OCI-LY3 (cell line): ENCODE data around the gene LRTM2.

Experiments used
- H2AFZ ChIP-seq: fragments of 200-600, 300-600 bp; shearing (Covaris generic); 2 replicates; pipeline ENCODE4 v1.6.0; 2014; ENCODE audit warnings: antibody characterized with exemption, low read depth, low read length
- H3K27ac ChIP-seq: fragments of 200-600, 300-600 bp; sonication (generic); 2 replicates; pipeline ENCODE4 v1.5.1; 2014; ENCODE audit warnings: mild to moderate bottlenecking, low read length, moderate library complexity, mixed read lengths
- H3K27me3 ChIP-seq: fragments of 200-600, 300-600 bp; sonication (generic); 2 replicates; pipeline ENCODE4 v1.6.1; 2014; ENCODE audit warnings: low read depth, low read length, mixed read lengths
- H3K36me3 ChIP-seq: fragments of 200-600, 300-600 bp; sonication (generic); replicated peaks from 2 replicates; pipeline ENCODE3; 2014; ENCODE audit warnings: low read depth, low read length, mixed read lengths
- H3K4me1 ChIP-seq: fragments of 300-600, 200-600 bp; sonication (generic); 2 replicates; pipeline ENCODE4 v1.6.1; 2014; ENCODE audit warnings: low read length, mixed read lengths
- H3K4me2 ChIP-seq: fragments of 200-600, 300-600 bp; sonication (generic); 2 replicates; pipeline ENCODE4 v1.6.1; 2014; ENCODE audit warnings: low read length, mixed read lengths
- H3K4me3 ChIP-seq: fragments of 300-600, 200-600 bp; sonication (generic); 2 replicates; pipeline ENCODE4 v1.5.1; 2014; ENCODE audit warnings: antibody characterized with exemption, mild to moderate bottlenecking, low read length, moderate library complexity
- H3K79me2 ChIP-seq: fragments of 300-600, 200-600 bp; shearing (Covaris generic); 2 replicates; pipeline ENCODE4 v1.6.1; 2014; ENCODE audit warnings: mild to moderate bottlenecking, low read length, mixed read lengths
- H3K9ac ChIP-seq: fragments of 300-600, 200-600 bp; shearing (Covaris generic); 2 replicates; pipeline ENCODE4 v1.6.0; 2014; ENCODE audit warnings: mild to moderate bottlenecking, low read length, moderate library complexity
- H3K9me3 ChIP-seq: fragments of 200-600, 300-600 bp; shearing (Covaris generic); 2 replicates; pipeline ENCODE4 v1.6.1; 2014; ENCODE audit warnings: low read length, mixed read lengths; ENCODE audit not compliant: insufficient read depth
- H4K20me1 ChIP-seq: fragments of 200-600, 300-600 bp; sonication (generic); 2 replicates; pipeline ENCODE4 v1.6.1; 2016; ENCODE audit warnings: low read length, mixed read lengths; ENCODE audit not compliant: insufficient read depth
- CTCF ChIP-seq: fragments of 200-600, 300-600 bp; sonication (generic); IDR thresholded peaks from 2 replicates; pipeline ENCODE4 v1.5.1; 2014; ENCODE audit warnings: antibody characterized with exemption, low read length, low read depth
- EZH2phosphoT487 ChIP-seq: fragments of 200-600 bp; shearing (Covaris generic); IDR thresholded peaks from 2 replicates; pipeline ENCODE4 v1.6.1; 2018; ENCODE audit warnings: antibody characterized with exemption, mixed run types, low read depth

Gene LRTM2

GRCh38 chr12:1822699-1823098 is 2.3 kb downstream of the LRTM2 start:
- Histone ChIP-seq H3K4me3 (no peak overlapping the region), H3K9ac (no peak overlapping the region), H3K27ac (no peak overlapping the region), H3K4me1 (no peaks in the 10 kb centered on the region), H3K9me3 (no peaks in the 10 kb centered on the region), H3K36me3 (no peaks in the 10 kb centered on the region), H3K79me2 (no peaks in the 10 kb centered on the region), H3K27me3 (peaks cover 8% of the 10 kb centered on the region), H2AFZ (no peak overlapping the region), H3K4me2 (no peak overlapping the region), H4K20me1 (no peaks in the 10 kb centered on the region)
- TF ChIP-seq CTCF (no peak), EZH2phosphoT487 (no peak)

GRCh38 chr12:1823237-1823636 is 2.9 kb downstream of the LRTM2 start:
- H3K36me3 ChIP-seq: no peaks in the 10 kb centered on the region
- no peaks in the 10 kb centered on the region for H3K79me2 ChIP-seq
- no peaks in the 10 kb centered on the region for H4K20me1 ChIP-seq
- peaks cover 8% of the 10 kb centered on the region for H3K27me3 ChIP-seq
- no peak overlapping the region for H2AFZ ChIP-seq
- H3K27ac ChIP-seq: no peak overlapping the region
- no peaks in the 10 kb centered on the region for H3K4me1 ChIP-seq
- H3K9ac ChIP-seq: no peak overlapping the region
- TF ChIP-seq CTCF: no peak
- no peak for TF ChIP-seq EZH2phosphoT487
- H3K4me3 ChIP-seq: no peak overlapping the region
- no peak overlapping the region for H3K4me2 ChIP-seq
- no peaks in the 10 kb centered on the region for H3K9me3 ChIP-seq

GRCh38 chr12:1825382-1826102 is 5.2 kb downstream of the LRTM2 start:
- no peaks in the 10 kb centered on the region for H4K20me1 ChIP-seq
- H3K79me2 ChIP-seq: no peaks in the 10 kb centered on the region
- H3K9ac ChIP-seq: no peak overlapping the region
- peaks cover 8% of the 10 kb centered on the region for H3K27me3 ChIP-seq
- no peaks in the 10 kb centered on the region for H3K4me1 ChIP-seq
- no peaks in the 10 kb centered on the region for H3K36me3 ChIP-seq
- H2AFZ ChIP-seq: no peak overlapping the region
- no peak overlapping the region for H3K27ac ChIP-seq
- no peak overlapping the region for H3K4me2 ChIP-seq
- H3K9me3 ChIP-seq: no peaks in the 10 kb centered on the region
- no peak overlapping the region for H3K4me3 ChIP-seq
- TF ChIP-seq EZH2phosphoT487: no peak
- no peak for TF ChIP-seq CTCF

- Histone ChIP-seq H3K4me3 (no peak overlapping the region), H3K4me1 (no peaks in the 10 kb centered on the region), H4K20me1 (no peaks in the 10 kb centered on the region), H3K9ac (no peak overlapping the region), H3K4me2 (no peak overlapping the region), H3K27me3 (peaks cover 6% of the 10 kb centered on the region), H3K27ac (no peak overlapping the region), H2AFZ (no peak overlapping the region), H3K9me3 (no peaks in the 10 kb centered on the region), H3K36me3 (no peaks in the 10 kb centered on the region), H3K79me2 (no peaks in the 10 kb centered on the region)
- TF ChIP-seq CTCF (no peak), EZH2phosphoT487 (no peak)
These were observed 6.0 kb downstream of the LRTM2 start for GRCh38 chr12:1826401-1826800.
